ENCODE results near the gene TMEM175. TPM values are rescaled to one million over a fixed set of nuclear protein-coding genes. Genes with fewer than 3 reads are reported as not detected.

TMEM175 gene
- total and polyA plus RNA-seq, 2 of the 8 experiments (the other 6 are each of a cell fraction or from before 2014, with no cell fraction given) = 4.9 to 20.7 TPM

GRCh38 chr4:986428-986878 lies 54.2 kb downstream of the TMEM175 start (continued):
- TF ChIP-seq SAP30 (IDR thresholded peaks at IDR 0.05; ENCODE audit: insufficient read depth, insufficient replicate concordance, low read length) = no peak
- no peak for TF ChIP-seq RXRA (IDR thresholded peaks at IDR 0.05; ENCODE audit: insufficient read depth, low read depth, low read length)
- TF ChIP-seq EZH2 (IDR thresholded peaks at IDR 0.05; ENCODE audit: low read depth, low read length, severe bottlenecking) = no peak
- TF ChIP-seq TCF12 (IDR thresholded peaks at IDR 0.05; ENCODE audit: low read depth, low read length) = no peak
